HG03520 (cell line): ENCODE results near the gene CAMK2N2.
"Not testable (repeated sequence)": the region's sequence is repeated elsewhere in the genome, so short reads cannot be mapped to it uniquely, and the experiment has no call there.

Experiments
- ATAC-seq: cut with Tn5 transposase; IDR thresholded peaks from one replicate; pipeline ENCODE4 v1.9.1; 2021; ENCODE audit warnings: mild to moderate bottlenecking, moderate library complexity; ENCODE audit not compliant: unreplicated experiment

The CAMK2N2 gene

GRCh38 chr3:184275381-184275701, 14.0 kb upstream of the CAMK2N2 start:
- no peak for ATAC-seq

- no peak for ATAC-seq
Observed at GRCh38 chr3:184272269-184272668, 10.9 kb upstream of the CAMK2N2 start.

- ATAC-seq = not testable (repeated sequence)
Observed at GRCh38 chr3:184267249-184267648, 5.9 kb upstream of the CAMK2N2 start.

- ATAC-seq = no peak
Observed at GRCh38 chr3:184262764-184263179, 1.4 kb upstream of the CAMK2N2 start.

GRCh38 chr3:184261854-184262763, 756 bp upstream of the CAMK2N2 start:
- no peak for ATAC-seq

GRCh38 chr3:184260724-184261269, 556 bp downstream of the CAMK2N2 start:
- ATAC-seq = no peak

- ATAC-seq = no peak
Observed at GRCh38 chr3:184259878-184260723, 1.3 kb downstream of the CAMK2N2 start.

- ATAC-seq = no peak
Observed at GRCh38 chr3:184259396-184259877, 1.9 kb downstream of the CAMK2N2 start.

GRCh38 chr3:184258926-184259325, 2.4 kb downstream of the CAMK2N2 start:
- no peak for ATAC-seq

- no peak for ATAC-seq
Observed at GRCh38 chr3:184257083-184257915, 4.1 kb downstream of the CAMK2N2 start.

GRCh38 chr3:184255291-184256039, 5.9 kb downstream of the CAMK2N2 start:
- no peak for ATAC-seq

GRCh38 chr3:184250167-184250828, 11.1 kb downstream of the CAMK2N2 start:
- peak; percentile 63 for ATAC-seq

GRCh38 chr3:184249412-184250166, 11.8 kb downstream of the CAMK2N2 start, which contains the start of gene EEF1AKMT4:
Gene EEF1AKMT4, plus strand, starts transcription at chr3:184249672. Its CDS starts 23 bp downstream, at chr3:184249695.
- ATAC-seq = peak; percentile 88

GRCh38 chr3:184248454-184249411, 12.6 kb downstream of the CAMK2N2 start, which contains the start of gene ALG3:
Gene ALG3, minus strand, starts transcription at chr3:184248962. Its CDS starts 22 bp downstream, at chr3:184248940.
- no peak for ATAC-seq

- no peak for ATAC-seq
Observed at GRCh38 chr3:184242297-184242685, 19.1 kb downstream of the CAMK2N2 start.

GRCh38 chr3:184241447-184242296, 19.7 kb downstream of the CAMK2N2 start:
- no peak for ATAC-seq
